Left lung (tissue), 10 donors: Measurements from ENCODE around the gene SEH1L. TPM values are rescaled to one million over a fixed set of nuclear protein-coding genes. Genes with fewer than 3 reads are reported as not detected.

Experiments used
- ATAC-seq: fragments of 200-7000 bp; cut with Tn5 transposase; one replicate; pipeline ENCODE4 v1.9.1; 2020; ENCODE audit warnings: moderate library complexity
- DNase-seq, 4 donors: peaks; one replicate each; pipeline ENCODE4 v3.0.0-alpha.2; 2013 to 2020
- H3K27ac ChIP-seq, 2 donors: fragments of 200-600 bp; sonication (generic) in 1 of 2; one replicate each; pipeline versions ENCODE4 v1.5.0 to v1.8.0; 2020 to 2021
- H3K27me3 ChIP-seq, 2 donors: fragments of 200-600 bp; sonication (generic) in 1 of 2; one replicate each; pipeline versions ENCODE4 v1.5.0 to v1.8.0; 2020 to 2021
- H3K36me3 ChIP-seq, 2 donors: fragments of 200-600 bp; sonication (generic) in 1 of 2; one replicate each; pipeline versions ENCODE4 v1.5.0 to v1.8.0; 2020 to 2021
- H3K4me1 ChIP-seq, 2 donors: fragments of 200-600 bp; one replicate each; pipeline ENCODE4 v1.8.0; 2021
- H3K4me3 ChIP-seq, 2 donors: fragments of 200-600 bp; sonication (generic) in 1 of 2; one replicate each; pipeline versions ENCODE4 v1.5.0 to v1.8.0; 2020 to 2021; ENCODE audit warnings: mild to moderate bottlenecking in 1 of 2
- H3K9me3 ChIP-seq, 2 donors: fragments of 200-600 bp; sonication (generic) in 1 of 2; one replicate each; pipeline versions ENCODE4 v1.5.0 to v1.8.0; 2020 to 2021
- intact Hi-C, 2 donors: fragments of 100-400 bp; cut with DNase I; formaldehyde crosslinking; loops; one replicate each; pipeline versions ENCODE4 v1.11.2 to v1.14.2; 2022
- polyA plus RNA-seq, 6 donors: library from polyadenylated mRNA; unstranded; fragments of 120-200 nt; gene quantifications; one replicate each; pipeline ENCODE4 v1.2.1, GENCODE V29; 2013; ENCODE audit not compliant: insufficient read length in 6 of 6
- total RNA-seq, 2 donors: library from RNA; stranded (reverse); fragmentation: NEBNext Ultra II Directional; extraction: Animal tissue kit (Norgen Biotek cat#: 25700); gene quantifications; one replicate each; pipeline ENCODE4 v1.2.1, GENCODE V29; 2021
- TF ChIP-seq, protein P1 (sequence below), 2 donors: fragments of 200-600 bp; sonication (generic) in 1 of 2; IDR thresholded peaks; one replicate each; pipeline versions ENCODE4 v1.5.0 to v1.8.0; 2021; ENCODE audit warnings: antibody characterized with exemption in 2 of 2
- donor health status: DM: no; HTN: yes; CAD: no.
- donor health status: DM: no; HTN: no; CAD: no.

SEH1L gene
- total and polyA plus RNA-seq, 8 donors, result 28.3 to 49.9 (median 34.1) TPM

DNA sequence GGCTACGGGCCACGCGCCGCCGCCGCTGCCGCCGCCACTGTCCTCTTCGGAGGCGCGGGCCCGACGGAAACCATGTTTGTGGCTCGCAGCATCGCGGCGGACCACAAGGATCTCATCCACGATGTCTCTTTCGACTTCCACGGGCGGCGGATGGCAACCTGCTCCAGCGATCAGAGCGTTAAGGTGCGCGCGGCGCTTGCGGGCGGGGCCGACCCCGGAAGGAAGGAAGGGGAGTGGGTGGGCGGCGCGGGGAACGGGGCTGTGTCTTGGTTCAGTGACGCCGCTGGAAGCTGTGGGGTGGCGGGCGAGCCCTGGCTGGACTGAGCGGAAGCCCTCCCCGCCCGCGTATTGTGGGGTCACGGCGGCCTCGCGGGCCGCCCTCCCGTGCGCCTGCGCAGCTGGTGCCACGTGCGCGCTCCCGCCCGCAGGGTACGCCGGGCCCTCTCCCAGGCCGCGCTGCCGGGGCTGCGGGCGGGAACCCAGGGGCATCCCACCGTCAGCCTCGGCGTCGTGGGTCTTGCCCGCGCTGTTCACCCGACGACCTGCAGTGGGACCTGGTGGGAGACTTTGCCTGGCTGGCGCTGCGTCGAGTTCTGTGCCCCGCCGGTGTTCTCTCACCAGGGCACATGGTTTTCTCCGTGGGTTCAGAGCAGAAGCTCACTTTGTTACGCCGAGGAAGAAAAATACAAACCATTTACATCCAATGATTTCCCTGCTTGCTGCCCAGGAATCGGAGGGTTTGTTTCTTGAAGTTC lies 416 bp downstream of the SEH1L start:
- DNase-seq (peak; percentile 95 to 98 (median 96)), ATAC-seq (peak; percentile 85)
- TF ChIP-seq, protein P1, sequence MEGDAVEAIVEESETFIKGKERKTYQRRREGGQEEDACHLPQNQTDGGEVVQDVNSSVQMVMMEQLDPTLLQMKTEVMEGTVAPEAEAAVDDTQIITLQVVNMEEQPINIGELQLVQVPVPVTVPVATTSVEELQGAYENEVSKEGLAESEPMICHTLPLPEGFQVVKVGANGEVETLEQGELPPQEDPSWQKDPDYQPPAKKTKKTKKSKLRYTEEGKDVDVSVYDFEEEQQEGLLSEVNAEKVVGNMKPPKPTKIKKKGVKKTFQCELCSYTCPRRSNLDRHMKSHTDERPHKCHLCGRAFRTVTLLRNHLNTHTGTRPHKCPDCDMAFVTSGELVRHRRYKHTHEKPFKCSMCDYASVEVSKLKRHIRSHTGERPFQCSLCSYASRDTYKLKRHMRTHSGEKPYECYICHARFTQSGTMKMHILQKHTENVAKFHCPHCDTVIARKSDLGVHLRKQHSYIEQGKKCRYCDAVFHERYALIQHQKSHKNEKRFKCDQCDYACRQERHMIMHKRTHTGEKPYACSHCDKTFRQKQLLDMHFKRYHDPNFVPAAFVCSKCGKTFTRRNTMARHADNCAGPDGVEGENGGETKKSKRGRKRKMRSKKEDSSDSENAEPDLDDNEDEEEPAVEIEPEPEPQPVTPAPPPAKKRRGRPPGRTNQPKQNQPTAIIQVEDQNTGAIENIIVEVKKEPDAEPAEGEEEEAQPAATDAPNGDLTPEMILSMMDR (IDR thresholded peaks at IDR 0.05), result no peak
- Histone ChIP-seq H3K4me1 (peaks cover 4 to 32% of the 10 kb centered on the region in 2 donors), H3K36me3 (no peaks in the 10 kb centered on the region), H3K27ac (peak overlapping the region; percentile 93 to 96), H3K27me3 (no peaks in the 10 kb centered on the region), H3K4me3 (peak overlapping the region; percentile 56 to 73), H3K9me3 (no peaks in the 10 kb centered on the region)
- intact Hi-C loops, result no loop called here

DNA sequence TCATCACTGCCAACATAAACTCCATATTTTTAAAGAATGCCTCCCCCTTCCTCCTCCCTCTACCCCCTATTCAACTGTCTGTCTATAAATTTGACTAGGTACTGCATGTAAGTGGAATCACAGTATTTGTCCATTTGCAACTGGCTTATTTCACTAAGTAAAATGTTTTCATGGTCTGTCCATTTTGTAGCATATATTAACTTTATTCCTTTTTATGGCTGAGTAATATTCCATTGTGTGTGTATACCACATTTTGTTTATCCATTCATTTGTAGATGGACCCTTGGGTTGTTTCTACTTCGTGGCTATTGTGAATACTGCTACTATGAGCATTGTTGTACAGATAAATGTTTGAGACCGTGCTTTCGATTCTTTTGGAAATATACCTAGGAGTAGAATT lies 10.7 kb downstream of the SEH1L start:
- TF ChIP-seq, protein P1 (IDR thresholded peaks at IDR 0.05), result no peak

DNA sequence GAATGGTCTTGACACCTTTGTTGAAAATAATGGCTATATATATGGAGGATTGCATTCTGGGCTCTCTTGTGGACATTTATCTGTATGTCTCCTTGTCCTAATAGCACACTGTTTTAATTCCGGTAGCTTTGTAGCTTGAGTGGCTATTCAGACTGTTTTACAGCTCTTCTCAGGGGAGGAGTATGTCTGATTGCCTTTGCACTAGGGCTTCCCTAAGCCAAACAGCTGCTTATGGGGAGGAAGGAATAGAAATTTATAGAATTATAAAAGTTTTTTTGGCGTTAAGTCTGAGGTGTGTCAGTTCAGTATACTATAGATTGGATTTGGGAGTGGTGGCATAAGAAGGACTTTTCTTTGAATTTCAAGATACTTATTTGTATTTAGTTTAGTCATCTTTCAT lies 12.6 kb downstream of the SEH1L start:
- H3K4me1 ChIP-seq, result peaks cover 0 to 4% of the 10 kb centered on the region in 2 donors
- intact Hi-C loops, result no loop called here
- H3K27me3 ChIP-seq, result no peaks in the 10 kb centered on the region
- no peak for ATAC-seq
- no peak overlapping the region for H3K4me3 ChIP-seq
- no peaks in the 10 kb centered on the region for H3K9me3 ChIP-seq
- no peak for DNase-seq
- no peak overlapping the region for H3K27ac ChIP-seq
- TF ChIP-seq, protein P1 (IDR thresholded peaks at IDR 0.05), result no peak
- H3K36me3 ChIP-seq, result peaks cover 0 to 68% of the 10 kb centered on the region in 2 donors

More for the DNA sequence above, 10.7 kb downstream of the SEH1L start:
- H3K27me3 ChIP-seq, result no peaks in the 10 kb centered on the region
- H3K27ac ChIP-seq, result no peak overlapping the region
- ATAC-seq (no peak), DNase-seq (no peak)
- H3K9me3 ChIP-seq, result no peaks in the 10 kb centered on the region
- no peak overlapping the region for H3K4me3 ChIP-seq
- H3K36me3 ChIP-seq, result peaks cover 0 to 50% of the 10 kb centered on the region in 2 donors
- intact Hi-C loops, result no loop called here
- peaks cover 0 to 4% of the 10 kb centered on the region in 2 donors for H3K4me1 ChIP-seq

DNA sequence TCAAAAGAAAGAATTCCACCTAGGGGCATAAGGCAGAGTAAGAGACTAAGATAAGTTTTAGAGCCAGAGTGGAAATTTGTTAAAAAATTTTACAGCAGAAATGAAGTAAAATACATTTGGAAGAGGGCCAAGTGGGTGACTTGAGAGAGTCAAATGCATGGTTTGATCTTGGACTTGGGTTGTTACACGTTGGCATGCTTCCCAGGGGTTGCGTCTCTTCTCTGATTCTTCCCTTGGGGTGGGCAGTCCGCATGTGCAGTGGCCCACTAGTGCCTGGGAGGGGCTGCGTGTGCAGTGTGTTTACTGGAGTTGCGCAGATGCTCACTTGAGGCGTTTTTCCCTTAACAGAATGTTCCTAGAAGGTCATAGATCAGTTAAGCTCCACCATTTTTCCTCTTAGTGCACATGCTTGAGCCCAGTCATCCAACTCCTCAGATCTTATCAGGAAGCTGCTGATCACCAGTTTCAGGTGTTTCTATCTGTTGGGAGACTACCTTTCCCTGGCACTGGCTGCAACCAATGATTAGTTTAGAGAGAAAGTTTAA lies 13.1 kb downstream of the SEH1L start:
- H3K36me3 ChIP-seq, result peaks cover 0 to 66% of the 10 kb centered on the region in 2 donors
- TF ChIP-seq, protein P1 (IDR thresholded peaks at IDR 0.05), result no peak
- no peak overlapping the region for H3K4me3 ChIP-seq
- no peak overlapping the region for H3K27ac ChIP-seq
- intact Hi-C loops, result no loop called here
- ATAC-seq (no peak), DNase-seq (peak in 2 of 4 donors; percentile 13 to 55)
- peaks cover 0 to 4% of the 10 kb centered on the region in 2 donors for H3K4me1 ChIP-seq
- H3K27me3 ChIP-seq, result no peaks in the 10 kb centered on the region
- no peaks in the 10 kb centered on the region for H3K9me3 ChIP-seq

DNA sequence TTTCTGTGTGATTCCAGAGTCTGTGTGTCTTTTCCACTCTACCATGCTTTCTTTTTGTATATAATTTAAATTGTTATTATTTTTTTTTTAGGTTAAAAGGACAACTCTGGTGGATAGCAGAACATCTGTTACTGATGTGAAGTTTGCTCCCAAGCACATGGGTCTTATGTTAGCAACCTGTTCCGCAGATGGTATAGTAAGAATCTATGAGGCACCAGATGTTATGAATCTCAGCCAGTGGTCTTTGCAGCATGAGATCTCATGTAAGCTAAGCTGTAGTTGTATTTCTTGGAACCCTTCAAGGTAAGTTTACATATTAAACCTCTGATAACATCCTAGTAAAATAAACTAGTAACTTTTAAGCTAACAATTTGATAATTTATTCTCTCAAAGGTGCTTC lies 15.3 kb downstream of the SEH1L start:
- intact Hi-C loops, result no loop called here
- no peak for DNase-seq
- H3K4me3 ChIP-seq, result no peak overlapping the region
- TF ChIP-seq, protein P1 (IDR thresholded peaks at IDR 0.05), result no peak
- no peak overlapping the region for H3K27ac ChIP-seq
- H3K36me3 ChIP-seq, result peaks cover 0 to 61% of the 10 kb centered on the region in 2 donors
- no peaks in the 10 kb centered on the region for H3K27me3 ChIP-seq
- peaks cover 0 to 4% of the 10 kb centered on the region in 2 donors for H3K4me1 ChIP-seq
- no peaks in the 10 kb centered on the region for H3K9me3 ChIP-seq
- no peak for ATAC-seq
